ENCODE data around the gene TGIF1. TPM values are rescaled to one million over a fixed set of nuclear protein-coding genes. Genes with fewer than 3 reads are reported as not detected.

The TGIF1 gene
- total RNA-seq, 1 donor from 2014 or later = 8.1 TPM

- Histone ChIP-seq H3K4me3 (no peak overlapping the region), H3K27me3 (ENCODE audit: low read depth) (no peaks in the 10 kb centered on the region), H3K4me1 (no peaks in the 10 kb centered on the region), H3K36me3 (no peaks in the 10 kb centered on the region), H3K9me3 (replicated peaks) (peaks cover 7% of the 10 kb centered on the region), H3K27ac (replicated peaks) (no peak overlapping the region)
- no peak for TF ChIP-seq CTCF (IDR thresholded peaks at IDR 0.05; ENCODE audit: borderline replicate concordance)
- intact Hi-C loops (cut with micrococcal nuclease) = no loop called here
- DNase-seq = no peak
Observed at GRCh38 chr18:3425030-3425429, 24.9 kb upstream of the TGIF1 start.

DNA sequence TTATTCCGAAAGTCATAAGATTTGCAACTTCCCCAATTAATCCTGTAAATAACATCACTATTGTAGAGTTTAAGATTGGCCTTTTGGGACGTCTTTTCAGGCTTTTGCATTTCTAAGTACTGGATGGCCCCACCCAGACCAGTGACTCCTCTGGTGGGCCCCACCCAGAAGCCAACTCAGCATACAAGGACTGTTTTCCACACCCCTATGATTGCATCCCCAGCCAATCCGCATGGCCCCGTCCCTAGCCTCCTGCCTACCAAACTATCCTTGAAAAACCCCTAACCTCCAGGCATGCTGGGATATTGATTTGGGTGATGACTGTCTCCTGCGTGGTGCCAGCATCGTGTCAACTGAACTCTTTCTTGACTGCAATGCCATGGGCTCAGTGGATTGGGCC, 24.5 kb upstream of the TGIF1 start:
- Histone ChIP-seq H3K27ac (replicated peaks) (no peak overlapping the region), H3K4me3 (no peak overlapping the region), H3K27me3 (ENCODE audit: low read depth) (no peaks in the 10 kb centered on the region), H3K9me3 (replicated peaks) (peaks cover 4% of the 10 kb centered on the region), H3K36me3 (no peaks in the 10 kb centered on the region), H3K4me1 (no peaks in the 10 kb centered on the region)
- no peak for DNase-seq
- intact Hi-C loops (cut with micrococcal nuclease) = no loop called here
- no peak for TF ChIP-seq CTCF (IDR thresholded peaks at IDR 0.05; ENCODE audit: borderline replicate concordance)

- Histone ChIP-seq H3K4me1 (no peaks in the 10 kb centered on the region), H3K4me3 (no peak overlapping the region), H3K27me3 (ENCODE audit: low read depth) (no peaks in the 10 kb centered on the region), H3K27ac (replicated peaks) (no peak overlapping the region), H3K9me3 (replicated peaks) (no peaks in the 10 kb centered on the region), H3K36me3 (no peaks in the 10 kb centered on the region)
- no peak for TF ChIP-seq CTCF (IDR thresholded peaks at IDR 0.05; ENCODE audit: borderline replicate concordance)
- no peak for DNase-seq
- intact Hi-C loops (cut with micrococcal nuclease) = no loop called here
Observed at GRCh38 chr18:3426074-3426473, 23.9 kb upstream of the TGIF1 start.

DNA sequence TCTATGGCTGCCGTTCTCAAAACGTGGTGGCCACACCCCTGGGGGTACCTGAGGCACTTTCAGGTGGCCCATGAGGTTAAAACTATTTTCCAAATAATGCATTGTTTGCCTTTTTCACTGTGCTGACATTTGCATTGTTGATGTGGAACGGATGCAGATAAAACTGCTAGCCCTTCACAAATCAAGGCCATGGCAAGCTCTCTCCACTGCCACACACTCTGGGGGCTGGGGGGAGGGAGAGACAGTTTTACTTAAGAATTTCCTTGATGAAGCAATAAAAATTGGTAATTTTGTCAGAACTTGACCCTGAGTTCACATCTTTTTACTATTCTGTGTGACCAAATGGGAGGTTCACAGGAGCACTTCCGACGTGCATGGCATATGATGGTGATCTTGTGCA, 22.0 kb upstream of the TGIF1 start:
- Histone ChIP-seq H3K36me3 (no peaks in the 10 kb centered on the region), H3K4me1 (no peaks in the 10 kb centered on the region), H3K27ac (replicated peaks) (no peak overlapping the region), H3K9me3 (replicated peaks) (no peaks in the 10 kb centered on the region), H3K4me3 (no peak overlapping the region), H3K27me3 (ENCODE audit: low read depth) (no peaks in the 10 kb centered on the region)
- DNase-seq = no peak
- no peak for TF ChIP-seq CTCF (IDR thresholded peaks at IDR 0.05; ENCODE audit: borderline replicate concordance)
- intact Hi-C loops (cut with micrococcal nuclease) = no loop called here

- no peak overlapping the region for H3K27ac ChIP-seq (replicated peaks)
- H3K4me3 ChIP-seq = no peak overlapping the region
- H3K4me1 ChIP-seq = no peaks in the 10 kb centered on the region
- no peak for TF ChIP-seq CTCF (IDR thresholded peaks at IDR 0.05; ENCODE audit: borderline replicate concordance)
- intact Hi-C loops (cut with micrococcal nuclease) = no loop called here
- no peaks in the 10 kb centered on the region for H3K9me3 ChIP-seq (replicated peaks)
- H3K36me3 ChIP-seq = no peaks in the 10 kb centered on the region
- no peaks in the 10 kb centered on the region for H3K27me3 ChIP-seq (ENCODE audit: low read depth)
- no peak for DNase-seq
Observed at GRCh38 chr18:3429121-3429520, 20.9 kb upstream of the TGIF1 start.

GRCh38 chr18:3434685-3435084, 15.3 kb upstream of the TGIF1 start:
- TF ChIP-seq CTCF (IDR thresholded peaks at IDR 0.05; ENCODE audit: borderline replicate concordance) = no peak
- Histone ChIP-seq H3K9me3 (replicated peaks) (no peaks in the 10 kb centered on the region), H3K4me1 (no peaks in the 10 kb centered on the region), H3K36me3 (no peaks in the 10 kb centered on the region), H3K4me3 (no peak overlapping the region), H3K27ac (replicated peaks) (no peak overlapping the region), H3K27me3 (ENCODE audit: low read depth) (no peaks in the 10 kb centered on the region)
- no peak for DNase-seq
- intact Hi-C loops (cut with micrococcal nuclease) = no loop called here

All from left ventricle myocardium inferior (tissue), 1 donor.